K562 (cell line): ENCODE measurements around the gene PPM1N. TPM values are rescaled to one million over a fixed set of nuclear protein-coding genes. Genes with fewer than 3 reads are reported as not detected.

Experiments
- ARID1B ChIP-seq: fragments of 450-650 bp; IDR thresholded peaks from 2 replicates; pipeline ENCODE4 v1.6.1; 2016; ENCODE audit warnings: antibody characterized with exemption, mild to moderate bottlenecking, inconsistent platforms
- COPS2 ChIP-seq: fragments of 450-650 bp; conservative IDR thresholded peaks from 2 replicates; pipeline ENCODE4 v1.6.1; 2016; ENCODE audit warnings: mild to moderate bottlenecking, moderate library complexity
- DEAF1 ChIP-seq: fragments of 450-650 bp; formaldehyde crosslinking; IDR thresholded peaks from 2 replicates; pipeline ENCODE4 v1.4.0; 2020; ENCODE audit warnings: mild to moderate bottlenecking, moderate library complexity
- E2F6 ChIP-seq, 2 experiments: IDR thresholded peaks; 2 replicates each; pipeline ENCODE4 v1.6.1; 2011; ENCODE audit warnings: borderline replicate concordance in 1 of 2, control low read depth in 1 of 2, low read depth in 1 of 2, low read length in 1 of 2, mild to moderate bottlenecking in 1 of 2, mixed read lengths in 1 of 2, moderate library complexity in 1 of 2; ENCODE audit not compliant: insufficient read depth in 1 of 2, insufficient read length in 1 of 2, poor library complexity in 1 of 2, severe bottlenecking in 1 of 2; ENCODE audit errors: extremely low read depth in 1 of 2
- EGR1 ChIP-seq: fragments of 450-650 bp; conservative IDR thresholded peaks from 2 replicates; pipeline ENCODE4 v1.6.1; 2017; ENCODE audit warnings: mild to moderate bottlenecking
- HDAC1 ChIP-seq, 2 experiments: fragments of 450-650 bp; IDR thresholded peaks; 2 replicates each; pipeline ENCODE4 v1.6.1; 2016 to 2017; ENCODE audit warnings: inconsistent platforms in 1 of 2, mild to moderate bottlenecking in 1 of 2, moderate library complexity in 1 of 2
- HMGN3 ChIP-seq: IDR thresholded peaks from 2 replicates; pipeline ENCODE4 v1.6.1; 2011; ENCODE audit warnings: borderline replicate concordance, low read depth, mild to moderate bottlenecking, mixed read lengths, low read length; ENCODE audit not compliant: insufficient read length; ENCODE audit errors: extremely low read depth
- KDM4B ChIP-seq, 2 experiments: fragments of 450-650 bp in 1 of 2; sonication (generic) in 1 of 2; IDR thresholded peaks; 2 replicates each; pipeline ENCODE4 v1.6.1; 2016 to 2017; ENCODE audit warnings: borderline replicate concordance in 2 of 2, antibody characterized with exemption in 1 of 2, low read depth in 1 of 2, mild to moderate bottlenecking in 1 of 2
- MECOM ChIP-seq: fragments of 250-450 bp; sonication (Bioruptor Pico); IDR thresholded peaks from 2 replicates; pipeline ENCODE4 v1.8.0; 2022; ENCODE audit warnings: inconsistent platforms
- MED1 ChIP-seq: sonication (generic); formaldehyde crosslinking; IDR thresholded peaks from 2 replicates; pipeline ENCODE4 v1.8.1; 2023; ENCODE audit warnings: missing genetic modification reagents, borderline replicate concordance
- PHF8 ChIP-seq: fragments of 200-600 bp; sonication (generic); IDR thresholded peaks from 2 replicates; pipeline ENCODE4 v1.6.1; 2012; ENCODE audit warnings: mixed run types, mild to moderate bottlenecking, inconsistent platforms, low read length, moderate library complexity, borderline replicate concordance
- PML ChIP-seq: IDR thresholded peaks from 2 replicates; pipeline ENCODE4 v1.6.1; 2012; ENCODE audit warnings: low read length, inconsistent platforms
- RBFOX2 ChIP-seq: fragments of 200-400 bp; formaldehyde crosslinking; IDR thresholded peaks from 2 replicates; pipeline ENCODE4 v1.6.1; 2017; ENCODE audit warnings: low read depth, mild to moderate bottlenecking, low read length, moderate library complexity
- SIN3A ChIP-seq, 2 experiments: fragments of 150-350 bp in 1 of 2; IDR thresholded peaks; 2 replicates each; pipeline ENCODE4 v1.6.1; 2011 to 2016; ENCODE audit warnings: borderline replicate concordance in 2 of 2, low read depth in 2 of 2, low read length in 2 of 2, mild to moderate bottlenecking in 2 of 2, moderate library complexity in 2 of 2; ENCODE audit not compliant: control insufficient read depth in 1 of 2
- SIN3B ChIP-seq: fragments of 450-650 bp; IDR thresholded peaks from 2 replicates; pipeline ENCODE4 v1.6.1; 2017; ENCODE audit warnings: low read depth, mild to moderate bottlenecking, moderate library complexity
- SMAD4 ChIP-seq: fragments of 250-450 bp; sonication (Bioruptor Pico); conservative IDR thresholded peaks from 2 replicates; pipeline ENCODE4 v1.8.0; 2021; ENCODE audit warnings: inconsistent platforms, mild to moderate bottlenecking, moderate library complexity
- TAF9B ChIP-seq: fragments of 450-650 bp; IDR thresholded peaks from 2 replicates; pipeline ENCODE4 v1.6.1; 2018; ENCODE audit warnings: mild to moderate bottlenecking; ENCODE audit not compliant: partially characterized antibody
- TFAP4 ChIP-seq: sonication (generic); formaldehyde crosslinking; IDR thresholded peaks from 2 replicates; pipeline ENCODE4 v1.8.0; 2022; ENCODE audit warnings: missing genetic modification reagents, mild to moderate bottlenecking, moderate library complexity, borderline replicate concordance
- UBTF ChIP-seq, 2 experiments: IDR thresholded peaks; 2 replicates each; pipeline ENCODE4 v1.6.1; 2012; ENCODE audit warnings: improper control_type of control experiment in 2 of 2, low read depth in 2 of 2, low read length in 2 of 2, borderline replicate concordance in 1 of 2
- ZNF134 ChIP-seq: fragments of 250-450 bp; sonication (Bioruptor Pico); conservative IDR thresholded peaks from 2 replicates; pipeline ENCODE4 v1.4.0; 2020
- ZNF408 ChIP-seq: fragments of 250-450 bp; sonication (Bioruptor Pico); IDR thresholded peaks from 2 replicates; pipeline ENCODE4 v1.4.0; 2020; ENCODE audit warnings: low read depth, mild to moderate bottlenecking, moderate library complexity
- polyA plus RNA-seq, 8 experiments: library from polyadenylated mRNA; depleted of rRNA in 4 of 8; stranded (reverse) in 5 of 8; unstranded in 3 of 8; fragments of >200 nt; fragmentation: Nextera tagmentation in 2 of 8; fragmentation: Illumina TruSeq in 1 of 8; extraction: Ambion mirVana in 2 of 8; extraction: Trizol in 1 of 8; gene quantifications; 2 replicates each; pipeline versions ENCODE4 v1.2.1 to v1.2.3, GENCODE V29; 2011 to 2014; ENCODE audit warnings: inconsistent platforms in 1 of 8, missing spikeins in 1 of 8
- total RNA-seq, 7 experiments: library from RNA; depleted of rRNA in 6 of 7; stranded (reverse); fragments of >200 nt in 6 of 7; fragmentation: Illumina TruSeq in 2 of 7; extraction: Trizol in 2 of 7; gene quantifications; 2 replicates each; pipeline versions ENCODE4 v1.2.1 to v1.2.3, GENCODE V29; 2011 to 2021; ENCODE audit warnings: low replicate concordance in 1 of 7

The PPM1N gene
- total and polyA plus RNA-seq, 9 of the 15 experiments (the other 6 are each of a cell fraction or from before 2014, with no cell fraction given) = 4.5 to 15.6 (median 8.7) TPM

- TF ChIP-seq SIN3A (IDR thresholded peaks at IDR 0.05; ENCODE audit: borderline replicate concordance in 2 of 2, control insufficient read depth in 1 of 2, low read depth in 2 of 2, low read length in 2 of 2) = peak; percentile 18 to 51; a peak in 2 of 4 replicates
- no peak for TF ChIP-seq E2F6 (IDR thresholded peaks at IDR 0.05; ENCODE audit: borderline replicate concordance in 1 of 2, extremely low read depth in 1 of 2, insufficient read depth in 1 of 2, insufficient read length in 1 of 2, low read depth in 1 of 2, low read length in 1 of 2, poor library complexity in 1 of 2, severe bottlenecking in 1 of 2)
- no peak for TF ChIP-seq PML
- TF ChIP-seq SMAD4 (CRISPR knock-in tag) = no peak
- no peak for TF ChIP-seq ZNF134 (CRISPR knock-in tag)
- no peak for TF ChIP-seq EGR1
- peak; percentile 39 for TF ChIP-seq HMGN3
- 0 out of 2 replicates have a peak, but pooled peaks have one; percentile 4 for TF ChIP-seq DEAF1 (CRISPR knock-in tag)
- TF ChIP-seq ARID1B = no peak
- no peak for TF ChIP-seq MED1 (CRISPR knock-in tag)
- TF ChIP-seq UBTF (IDR thresholded peaks at IDR 0.05; ENCODE audit: borderline replicate concordance in 1 of 2, low read depth in 2 of 2, low read length in 2 of 2) = 0 out of 4 replicates have a peak, but pooled peaks of 1 of the 2 experiments have one; percentile 25
- no peak for TF ChIP-seq ZNF408 (CRISPR knock-in tag)
- TF ChIP-seq PHF8 = peak; percentile 1; the same call in 1 of the 2 replicates
- peak; percentile 83 for TF ChIP-seq RBFOX2
- TF ChIP-seq TAF9B = peak; percentile 16
- peak in 1 of 2 experiments; percentile 39; a peak in 1 of 4 replicates for TF ChIP-seq HDAC1 (IDR thresholded peaks at IDR 0.05)
- peak in 1 of 2 experiments; percentile 21; a peak in 1 of 4 replicates for TF ChIP-seq KDM4B (IDR thresholded peaks at IDR 0.05; ENCODE audit: borderline replicate concordance in 2 of 2, low read depth in 1 of 2)
- TF ChIP-seq TFAP4 = peak; percentile 72; the same call in 1 of the 2 replicates
- TF ChIP-seq COPS2 = no peak
- TF ChIP-seq MECOM = no peak
- no peak for TF ChIP-seq SIN3B
These were observed 10.2 kb downstream of the PPM1N start (continued) for GRCh38 chr19:45508417-45508860.
